HEK293 (cell line): ENCODE results near the gene ITPKA.

Source experiments
- ZBTB21 ChIP-seq: fragments of 450-650 bp; formaldehyde crosslinking; IDR thresholded peaks from 2 replicates; pipeline ENCODE4 v1.5.1; 2017; ENCODE audit warnings: missing biosample characterization, missing genetic modification characterization
- TF ChIP-seq, protein P1 (sequence below): fragments of 450-650 bp; formaldehyde crosslinking; IDR thresholded peaks from 2 replicates; pipeline ENCODE4 v1.5.1; 2016; ENCODE audit warnings: missing biosample characterization, missing genetic modification characterization

GRCh38 chr15:41465822-41466421 is 27.8 kb upstream of the ITPKA start:
- TF ChIP-seq, protein P1, sequence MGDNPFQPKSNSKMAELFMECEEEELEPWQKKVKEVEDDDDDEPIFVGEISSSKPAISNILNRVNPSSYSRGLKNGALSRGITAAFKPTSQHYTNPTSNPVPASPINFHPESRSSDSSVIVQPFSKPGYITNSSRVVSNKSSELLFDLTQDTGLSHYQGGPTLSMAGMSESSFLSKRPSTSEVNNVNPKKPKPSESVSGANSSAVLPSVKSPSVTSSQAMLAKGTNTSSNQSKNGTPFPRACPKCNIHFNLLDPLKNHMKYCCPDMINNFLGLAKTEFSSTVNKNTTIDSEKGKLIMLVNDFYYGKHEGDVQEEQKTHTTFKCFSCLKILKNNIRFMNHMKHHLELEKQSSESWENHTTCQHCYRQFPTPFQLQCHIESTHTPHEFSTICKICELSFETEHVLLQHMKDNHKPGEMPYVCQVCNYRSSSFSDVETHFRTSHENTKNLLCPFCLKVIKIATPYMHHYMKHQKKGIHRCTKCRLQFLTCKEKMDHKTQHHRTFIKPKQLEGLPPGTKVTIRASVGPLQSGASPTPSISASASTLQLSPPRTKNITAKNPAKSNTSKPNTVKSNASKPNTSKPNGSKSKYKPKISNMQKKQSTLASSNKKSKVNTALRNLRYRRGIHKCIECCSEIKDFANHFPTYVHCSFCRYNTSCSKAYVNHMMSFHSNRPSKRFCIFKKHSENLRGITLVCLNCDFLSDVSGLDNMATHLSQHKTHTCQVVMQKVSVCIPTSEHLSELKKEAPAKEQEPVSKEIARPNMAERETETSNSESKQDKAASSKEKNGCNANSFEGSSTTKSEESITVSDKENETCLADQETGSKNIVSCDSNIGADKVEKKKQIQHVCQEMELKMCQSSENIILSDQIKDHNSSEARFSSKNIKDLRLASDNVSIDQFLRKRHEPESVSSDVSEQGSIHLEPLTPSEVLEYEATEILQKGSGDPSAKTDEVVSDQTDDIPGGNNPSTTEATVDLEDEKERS = no peak
- TF ChIP-seq ZBTB21 = no peak
